KMS-11 (cell line): Measurements from ENCODE around the gene KANK2.

Experiments used
- H2AFZ ChIP-seq: fragments of 200-600 bp; sonication (generic); 2 replicates; pipeline ENCODE4 v1.6.1; 2016; ENCODE audit warnings: antibody characterized with exemption, mixed run types, low read depth
- H3K27ac ChIP-seq: fragments of 200-600 bp; sonication (generic); 2 replicates; pipeline ENCODE4 v1.6.1; 2016; ENCODE audit warnings: mild to moderate bottlenecking, mixed run types
- H3K27me3 ChIP-seq: fragments of 200-600 bp; sonication (generic); 2 replicates; pipeline ENCODE4 v1.6.1; 2017; ENCODE audit warnings: mild to moderate bottlenecking, low read depth, mixed run types, moderate library complexity; ENCODE audit not compliant: insufficient read depth
- H3K36me3 ChIP-seq: fragments of 200-600 bp; sonication (generic); 2 replicates; pipeline ENCODE4 v1.6.1; 2017; ENCODE audit warnings: mild to moderate bottlenecking, mixed run types; ENCODE audit not compliant: insufficient read depth
- H3K4me1 ChIP-seq: fragments of 200-600 bp; sonication (generic); 2 replicates; pipeline ENCODE4 v1.6.1; 2016; ENCODE audit warnings: mild to moderate bottlenecking, low read depth, mixed run types; ENCODE audit not compliant: poor library complexity, severe bottlenecking
- H3K4me2 ChIP-seq: fragments of 200-600 bp; sonication (generic); 2 replicates; pipeline ENCODE4 v1.7.0; 2016; ENCODE audit warnings: mild to moderate bottlenecking, mixed run types
- H3K4me3 ChIP-seq: fragments of 200-600 bp; sonication (generic); IDR thresholded peaks from 2 replicates; pipeline ENCODE4 v1.6.1; 2017; ENCODE audit warnings: low read depth, low read length, mixed read lengths; ENCODE audit not compliant: insufficient read depth
- H3K79me2 ChIP-seq: fragments of 200-600 bp; sonication (generic); 2 replicates; pipeline ENCODE4 v1.6.1; 2016; ENCODE audit warnings: low read depth, mixed run types; ENCODE audit not compliant: insufficient read depth
- H3K9ac ChIP-seq: fragments of 200-600 bp; sonication (generic); 2 replicates; pipeline ENCODE4 v1.6.1; 2016; ENCODE audit warnings: mild to moderate bottlenecking, mixed run types
- H4K20me1 ChIP-seq: fragments of 200-600 bp; sonication (generic); 2 replicates; pipeline ENCODE4 v1.6.1; 2016; ENCODE audit warnings: mild to moderate bottlenecking, mixed run types; ENCODE audit not compliant: insufficient read depth
- TF ChIP-seq, protein P1 (sequence below): fragments of 200-600 bp; sonication (generic); conservative IDR thresholded peaks from 2 replicates; pipeline ENCODE4 v1.6.1; 2017; ENCODE audit warnings: low read depth, mild to moderate bottlenecking, antibody characterized with exemption, low read length, moderate library complexity, mixed read lengths

Gene KANK2

DNA sequence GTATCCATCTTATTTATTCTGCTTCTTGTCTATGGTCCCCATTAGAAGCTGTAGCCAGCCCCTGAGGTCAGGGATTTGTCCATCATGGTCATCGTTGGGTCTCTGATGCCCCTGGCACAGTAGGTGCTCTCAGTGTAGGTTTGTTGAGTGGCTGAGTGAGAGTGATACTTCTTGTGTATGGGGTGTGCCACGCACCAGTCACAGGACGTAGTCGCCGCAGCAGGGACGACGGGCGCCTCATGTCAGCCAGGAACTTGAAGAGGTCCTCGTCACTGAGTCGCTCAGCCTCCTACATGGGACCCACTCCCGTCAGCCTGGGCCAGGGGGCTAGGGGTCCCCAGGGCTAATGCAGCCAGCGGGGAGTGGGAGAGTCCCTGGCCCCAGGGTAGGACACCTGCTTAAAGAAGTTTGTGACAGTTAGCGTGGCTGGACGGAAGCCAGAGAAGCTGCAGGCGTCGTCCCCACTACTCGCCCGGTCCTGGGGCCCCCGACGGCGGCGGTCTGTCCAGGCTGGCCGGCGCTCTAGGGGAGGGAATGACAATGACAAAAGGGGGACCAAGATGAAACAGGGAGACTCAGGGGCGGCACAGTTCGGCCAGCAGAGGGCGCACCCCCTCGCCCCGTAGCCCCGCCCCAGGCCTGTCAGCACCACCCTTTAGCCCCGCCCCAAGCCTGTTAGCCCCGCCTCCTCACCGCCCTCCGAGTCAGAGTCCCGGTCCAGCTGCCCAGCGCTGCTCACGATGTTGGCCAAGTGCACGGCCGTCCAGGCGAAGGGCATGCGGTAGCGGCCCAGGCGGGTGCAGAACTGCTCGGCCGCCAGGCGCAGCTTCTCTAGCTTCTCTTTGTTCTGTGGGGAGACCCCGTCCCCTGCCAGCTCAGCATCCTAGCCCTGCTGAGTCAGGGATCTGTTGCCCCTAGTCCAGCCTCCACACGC, 45.8 kb upstream of the KANK2 start:
- Histone ChIP-seq H3K27ac (no peak overlapping the region), H3K36me3 (no peaks in the 10 kb centered on the region), H4K20me1 (no peaks in the 10 kb centered on the region), H2AFZ (peak overlapping the region; percentile 61; the same call in 1 of the 2 replicates), H3K4me3 (no peak overlapping the region), H3K4me1 (peaks cover 5% of the 10 kb centered on the region), H3K4me2 (peak overlapping the region; percentile 88; the same call in 1 of the 2 replicates), H3K9ac (no peak overlapping the region), H3K79me2 (no peaks in the 10 kb centered on the region), H3K27me3 (peaks cover 19% of the 10 kb centered on the region)
- TF ChIP-seq, protein P1, sequence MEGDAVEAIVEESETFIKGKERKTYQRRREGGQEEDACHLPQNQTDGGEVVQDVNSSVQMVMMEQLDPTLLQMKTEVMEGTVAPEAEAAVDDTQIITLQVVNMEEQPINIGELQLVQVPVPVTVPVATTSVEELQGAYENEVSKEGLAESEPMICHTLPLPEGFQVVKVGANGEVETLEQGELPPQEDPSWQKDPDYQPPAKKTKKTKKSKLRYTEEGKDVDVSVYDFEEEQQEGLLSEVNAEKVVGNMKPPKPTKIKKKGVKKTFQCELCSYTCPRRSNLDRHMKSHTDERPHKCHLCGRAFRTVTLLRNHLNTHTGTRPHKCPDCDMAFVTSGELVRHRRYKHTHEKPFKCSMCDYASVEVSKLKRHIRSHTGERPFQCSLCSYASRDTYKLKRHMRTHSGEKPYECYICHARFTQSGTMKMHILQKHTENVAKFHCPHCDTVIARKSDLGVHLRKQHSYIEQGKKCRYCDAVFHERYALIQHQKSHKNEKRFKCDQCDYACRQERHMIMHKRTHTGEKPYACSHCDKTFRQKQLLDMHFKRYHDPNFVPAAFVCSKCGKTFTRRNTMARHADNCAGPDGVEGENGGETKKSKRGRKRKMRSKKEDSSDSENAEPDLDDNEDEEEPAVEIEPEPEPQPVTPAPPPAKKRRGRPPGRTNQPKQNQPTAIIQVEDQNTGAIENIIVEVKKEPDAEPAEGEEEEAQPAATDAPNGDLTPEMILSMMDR: peak; percentile 78

DNA sequence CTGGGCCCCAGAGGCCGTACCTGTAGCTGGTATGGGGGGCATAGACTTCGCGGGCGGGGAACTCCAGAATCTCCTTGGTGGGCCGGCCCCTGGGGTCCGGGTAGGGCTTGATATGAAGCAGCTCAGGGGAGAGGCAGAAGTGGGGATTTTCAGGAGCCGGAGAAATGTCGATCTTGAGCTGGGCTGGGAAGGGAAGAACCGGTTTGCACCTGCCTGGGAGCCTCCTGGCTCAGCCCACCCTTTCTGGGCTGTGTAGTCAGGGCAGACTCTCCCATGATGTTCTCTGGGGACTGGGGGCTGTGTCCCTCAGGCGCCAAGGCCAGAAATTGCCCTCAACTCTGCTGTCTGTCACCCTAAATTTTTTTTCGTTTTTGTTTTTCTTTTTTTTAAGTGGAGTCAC, 44.7 kb upstream of the KANK2 start:
- Histone ChIP-seq H4K20me1 (no peaks in the 10 kb centered on the region), H2AFZ (no peak overlapping the region), H3K4me3 (no peak overlapping the region), H3K27ac (no peak overlapping the region), H3K9ac (no peak overlapping the region), H3K27me3 (peaks cover 19% of the 10 kb centered on the region), H3K36me3 (no peaks in the 10 kb centered on the region), H3K79me2 (no peaks in the 10 kb centered on the region), H3K4me1 (peaks cover 5% of the 10 kb centered on the region), H3K4me2 (no peak overlapping the region)
- TF ChIP-seq, protein P1: no peak

DNA sequence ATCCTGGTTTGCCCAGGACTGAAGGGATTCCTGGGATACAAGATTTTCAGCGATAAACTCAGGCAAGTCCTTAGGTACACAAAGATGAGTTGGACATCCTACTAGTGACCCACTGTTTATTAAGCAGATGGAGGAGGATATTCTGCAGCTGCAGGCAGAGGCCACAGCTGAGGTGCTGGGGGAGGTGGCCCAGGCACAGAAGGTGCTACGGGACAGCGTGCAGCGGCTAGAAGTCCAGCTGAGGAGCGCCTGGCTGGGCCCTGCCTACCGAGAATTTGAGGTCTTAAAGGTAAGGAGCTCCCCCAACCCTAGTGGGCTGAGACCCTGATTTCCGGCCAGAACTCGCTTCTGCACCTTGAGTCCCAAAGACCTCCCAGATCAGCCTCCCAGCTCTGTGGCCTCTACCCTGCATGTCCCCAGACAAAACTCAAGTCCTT, 42.7 kb upstream of the KANK2 start:
- TF ChIP-seq, protein P1: no peak

DNA sequence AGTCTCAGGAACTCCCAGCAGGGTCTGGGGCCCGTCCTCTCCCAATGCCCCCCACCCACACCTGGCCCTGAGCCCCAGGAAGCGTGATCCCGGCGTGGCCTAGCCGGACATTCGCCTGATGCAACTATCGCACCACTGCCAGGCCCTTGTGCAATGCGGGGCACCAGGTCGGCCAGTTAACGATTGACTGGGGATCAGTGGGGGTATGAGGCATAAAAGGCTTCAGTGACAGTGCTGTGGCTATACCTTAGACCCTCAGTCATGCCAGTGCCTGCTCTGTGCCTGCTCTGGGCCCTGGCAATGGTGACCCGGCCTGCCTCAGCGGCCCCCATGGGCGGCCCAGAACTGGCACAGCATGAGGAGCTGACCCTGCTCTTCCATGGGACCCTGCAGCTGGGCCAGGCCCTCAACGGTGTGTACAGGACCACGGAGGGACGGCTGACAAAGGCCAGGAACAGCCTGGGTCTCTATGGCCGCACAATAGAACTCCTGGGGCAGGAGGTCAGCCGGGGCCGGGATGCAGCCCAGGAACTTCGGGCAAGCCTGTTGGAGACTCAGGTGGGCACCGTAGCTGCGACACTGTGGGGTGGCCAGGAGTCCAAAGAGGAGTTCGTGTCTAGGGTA, 42.1 kb upstream of the KANK2 start, which contains the start of gene ANGPTL8:
ANGPTL8 (plus strand) TSS at position 243 of the 624 bp plus-strand sequence; CDS start at position 262, 19 bp downstream.
- no peaks in the 10 kb centered on the region for H4K20me1 ChIP-seq
- H3K4me2 ChIP-seq: no peak within 1 kb of the TSS
- no peak within 1 kb of the TSS for H3K4me3 ChIP-seq
- H3K27ac ChIP-seq: no peak within 1 kb of the TSS
- no peak within 1 kb of the TSS for H3K9ac ChIP-seq
- H3K27me3 ChIP-seq: peaks cover 19% of the 10 kb centered on the region
- TF ChIP-seq, protein P1: no peak
- no peak within 1 kb of the TSS for H2AFZ ChIP-seq
- H3K4me1 ChIP-seq: peaks cover 5% of the 10 kb centered on the region
- no peaks in the 10 kb centered on the region for H3K79me2 ChIP-seq
- no peaks in the 10 kb centered on the region for H3K36me3 ChIP-seq

More for the DNA sequence above, 42.7 kb upstream of the KANK2 start:
- Histone ChIP-seq H3K36me3 (no peaks in the 10 kb centered on the region), H3K27me3 (peaks cover 19% of the 10 kb centered on the region), H3K27ac (no peak overlapping the region), H4K20me1 (no peaks in the 10 kb centered on the region), H3K9ac (no peak overlapping the region), H3K4me1 (peaks cover 5% of the 10 kb centered on the region), H3K79me2 (no peaks in the 10 kb centered on the region), H3K4me3 (no peak overlapping the region), H3K4me2 (no peak overlapping the region), H2AFZ (no peak overlapping the region)
